Panc1 (cell line): ENCODE results near the gene S100A10. TPM values are rescaled to one million over a fixed set of nuclear protein-coding genes. Genes with fewer than 3 reads are reported as not detected.

Source experiments
- ATAC-seq: fragments of 200-7000 bp; cut with Tn5 transposase; 2 replicates; pipeline ENCODE4 v1.9.1; 2020; ENCODE audit warnings: mild to moderate bottlenecking, moderate library complexity
- BruUV-seq: library from RNA; stranded (reverse); fragments of 400-500 nt; replicated peaks from 2 replicates; lab custom pipeline; 2021; lab: Mats Ljungman, UMichigan
- CTCF ChIA-PET: fragments of 300-600 bp; sonication (Branson Sonifier 250); formaldehyde crosslinking; loops from one replicate; lab custom pipeline; 2022; ENCODE audit warnings: antibody characterized with exemption; lab: Charles Lee
- POLR2A ChIA-PET: fragments of 300-600 bp; sonication (Branson Sonifier 250); formaldehyde crosslinking; loops from one replicate; lab custom pipeline; 2022; ENCODE audit warnings: antibody characterized with exemption; lab: Charles Lee
- DNase-seq: peaks from one replicate; pipeline ENCODE4 v3.0.0-alpha.2; 2010; ENCODE audit warnings: low read depth, low spot score
- H3K27ac ChIP-seq: 2 replicates; pipeline ENCODE4 v1.5.1; 2011; ENCODE audit warnings: mild to moderate bottlenecking, low read length, inconsistent platforms
- H3K27me3 ChIP-seq: fragments of 200-500 bp; sonication (Bioruptor generic); 2 replicates; pipeline ENCODE4 v1.6.0; 2014; ENCODE audit warnings: low read length, inconsistent platforms; ENCODE audit not compliant: control insufficient read depth, insufficient read depth
- H3K36me3 ChIP-seq: fragments of 200-500 bp; sonication (Bioruptor generic); 2 replicates; pipeline ENCODE4 v1.5.1; 2014; ENCODE audit warnings: inconsistent platforms, mild to moderate bottlenecking, low read length, moderate library complexity; ENCODE audit not compliant: control insufficient read depth, insufficient read depth
- H3K4me1 ChIP-seq: 2 replicates; pipeline ENCODE4 v1.5.1; 2011; ENCODE audit warnings: inconsistent platforms, mild to moderate bottlenecking, low read length, moderate library complexity; ENCODE audit not compliant: control insufficient read depth, insufficient read depth
- H3K4me3 ChIP-seq, 2 experiments: 2 replicates each; pipeline ENCODE4 v1.5.1; 2011 to 2012; ENCODE audit warnings: low read depth in 2 of 2, low read length in 2 of 2, mild to moderate bottlenecking in 2 of 2, inconsistent platforms in 1 of 2, moderate library complexity in 1 of 2
- H3K9me3 ChIP-seq: fragments of 200-500 bp; sonication (Bioruptor generic); 2 replicates; pipeline ENCODE4 v1.5.1; 2014; ENCODE audit warnings: low read depth, mild to moderate bottlenecking, inconsistent platforms, low read length, moderate library complexity; ENCODE audit not compliant: control insufficient read depth, insufficient read depth
- POLR2AphosphoS5 ChIP-seq: IDR thresholded peaks from 2 replicates; pipeline ENCODE4 v1.6.1; 2012; ENCODE audit warnings: mild to moderate bottlenecking, low read depth, low read length, moderate library complexity
- REST ChIP-seq, 2 experiments: IDR thresholded peaks; 2 replicates each; pipeline ENCODE4 v1.6.1; 2011 to 2012; ENCODE audit warnings: low read depth in 2 of 2, control low read depth in 1 of 2, low read length in 1 of 2, mild to moderate bottlenecking in 1 of 2, moderate library complexity in 1 of 2; ENCODE audit not compliant: insufficient read depth in 1 of 2
- SIN3A ChIP-seq: IDR thresholded peaks from 2 replicates; pipeline ENCODE4 v1.6.1; 2012; ENCODE audit warnings: low read depth, mild to moderate bottlenecking, low read length, moderate library complexity, borderline replicate concordance; ENCODE audit not compliant: insufficient read depth
- TCF7L2 ChIP-seq: IDR thresholded peaks from 2 replicates; pipeline ENCODE4 v1.6.1; 2011; ENCODE audit warnings: mild to moderate bottlenecking, low read depth, low read length, inconsistent platforms
- in situ Hi-C: cut with HindIII; loops from 2 replicates; pipeline ENCODE4 v1.10.0; 2016; ENCODE audit warnings: low sequenced_read_pairs, low pct_unique_long_range_greater_than_20kb
- intact Hi-C: fragments of 100-400 bp; cut with micrococcal nuclease; formaldehyde crosslinking; loops from one replicate; pipeline ENCODE4 v1.10.0; 2022; ENCODE audit not compliant: unreplicated experiment
- total RNA-seq: library from RNA; stranded (reverse); gene quantifications from one replicate; pipeline ENCODE4 v1.2.1, GENCODE V29; 2021; ENCODE audit not compliant: unreplicated experiment
- TF ChIP-seq, protein P1 (sequence below): fragments of 450-650 bp; IDR thresholded peaks from 2 replicates; pipeline ENCODE4 v1.5.1; 2017; ENCODE audit warnings: mild to moderate bottlenecking

The S100A10 gene
- total RNA-seq, 1 experiment from 2014 or later: 1,621 TPM

DNA sequence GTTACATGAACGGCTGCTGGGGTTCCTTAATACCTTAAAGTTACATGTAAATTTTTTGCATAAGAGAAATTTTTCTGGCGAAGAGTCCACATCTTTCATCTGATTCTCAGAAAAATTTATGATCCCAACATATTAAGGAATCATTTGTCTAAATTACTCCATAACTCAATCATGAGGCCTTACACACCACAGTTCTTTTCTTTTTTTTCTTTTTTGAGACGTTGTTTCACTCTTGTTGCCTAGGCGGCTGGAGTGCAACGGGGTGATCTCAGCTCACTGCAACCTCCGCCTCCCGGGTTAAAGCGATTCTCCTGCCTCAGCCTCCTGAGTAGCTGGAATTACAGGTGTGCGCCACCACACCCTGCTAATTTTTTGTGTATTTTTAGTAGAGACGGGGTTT is 45.2 kb upstream of the S100A10 start:
- Histone ChIP-seq H3K4me1 (peaks cover 20% of the 10 kb centered on the region), H3K4me3 (no peak overlapping the region), H3K27me3 (no peaks in the 10 kb centered on the region), H3K9me3 (no peaks in the 10 kb centered on the region), H3K36me3 (peaks cover 10% of the 10 kb centered on the region), H3K27ac (no peak overlapping the region; the same call in 1 of the 2 replicates)
- ChIA-PET POLR2A (no interaction called here), CTCF (no interaction called here)
- intact Hi-C loops (no loop called here), in situ Hi-C loops (no loop called here)
- no peak for DNase-seq
- ATAC-seq: no peak
- BruUV-seq: no TSS peak
- no peak for TF ChIP-seq SIN3A
- TF ChIP-seq POLR2AphosphoS5: no peak
- TF ChIP-seq TCF7L2: no peak

- Histone ChIP-seq H3K27me3 (no peaks in the 10 kb centered on the region), H3K9me3 (no peaks in the 10 kb centered on the region), H3K4me3 (peak within 1 kb of the TSS; percentile 94 to 98), H3K4me1 (peaks cover 22% of the 10 kb centered on the region), H3K27ac (peak within 1 kb of the TSS; percentile 99), H3K36me3 (peaks cover 27% of the 10 kb centered on the region)
- ChIA-PET CTCF (interaction anchor here (0.6 to 1.2 kb wide), 4 partner anchors 8 to 965 kb away, joined by 3 to 14 read pairs (median 4); no protein-coding TSS in a partner anchor), POLR2A (interaction anchor here (0.7 to 1.5 kb wide), 5 partner anchors 10 to 145 kb away, joined by 3 to 27 read pairs (median 6); partner anchors contain the start of gene THEM4)
- DNase-seq: no peak
- peak; percentile 97 for ATAC-seq
- intact Hi-C loops: no loop called here
- in situ Hi-C loops: no loop called here
- TF ChIP-seq SIN3A (0 out of 2 replicates have a peak, but pooled peaks have one; percentile 48), REST (IDR thresholded peaks at IDR 0.05; ENCODE audit: insufficient read depth in 1 of 2, low read depth in 2 of 2, low read length in 1 of 2) (no peak), POLR2AphosphoS5 (peak; percentile 87)
- TF ChIP-seq, protein P1, sequence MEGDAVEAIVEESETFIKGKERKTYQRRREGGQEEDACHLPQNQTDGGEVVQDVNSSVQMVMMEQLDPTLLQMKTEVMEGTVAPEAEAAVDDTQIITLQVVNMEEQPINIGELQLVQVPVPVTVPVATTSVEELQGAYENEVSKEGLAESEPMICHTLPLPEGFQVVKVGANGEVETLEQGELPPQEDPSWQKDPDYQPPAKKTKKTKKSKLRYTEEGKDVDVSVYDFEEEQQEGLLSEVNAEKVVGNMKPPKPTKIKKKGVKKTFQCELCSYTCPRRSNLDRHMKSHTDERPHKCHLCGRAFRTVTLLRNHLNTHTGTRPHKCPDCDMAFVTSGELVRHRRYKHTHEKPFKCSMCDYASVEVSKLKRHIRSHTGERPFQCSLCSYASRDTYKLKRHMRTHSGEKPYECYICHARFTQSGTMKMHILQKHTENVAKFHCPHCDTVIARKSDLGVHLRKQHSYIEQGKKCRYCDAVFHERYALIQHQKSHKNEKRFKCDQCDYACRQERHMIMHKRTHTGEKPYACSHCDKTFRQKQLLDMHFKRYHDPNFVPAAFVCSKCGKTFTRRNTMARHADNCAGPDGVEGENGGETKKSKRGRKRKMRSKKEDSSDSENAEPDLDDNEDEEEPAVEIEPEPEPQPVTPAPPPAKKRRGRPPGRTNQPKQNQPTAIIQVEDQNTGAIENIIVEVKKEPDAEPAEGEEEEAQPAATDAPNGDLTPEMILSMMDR: no peak
- TSS peak; percentile 85 for BruUV-seq
Measured at GRCh38 chr1:152036267-152037216, 42.9 kb upstream of the S100A10 start, which contains the start of gene S100A11. Gene S100A11 (minus strand): TSS chr1:152037004. CDS start chr1:152036915, 89 bp downstream.
